K562 (cell line): Measurements from ENCODE around the gene B3GAT2. TPM values are rescaled to one million over a fixed set of nuclear protein-coding genes. Genes with fewer than 3 reads are reported as not detected.

Source experiments
- ATAC-seq: fragments of 200-7000 bp; cut with Tn5 transposase; 3 replicates; pipeline ENCODE4 v1.9.1; 2020; ENCODE audit warnings: moderate library complexity
- BruUV-seq: library from RNA; stranded (reverse); fragments of 400-500 nt; replicated peaks from 2 replicates; lab custom pipeline; 2021; lab: Mats Ljungman, UMichigan
- CTCF ChIA-PET: fragments of 300-600 bp; formaldehyde crosslinking; extraction: SDS; loops from one replicate; lab custom pipeline; 2021; ENCODE audit warnings: low intra/inter-chr PET ratio; lab: Yijun Ruan, JAX
- POLR2A ChIA-PET: fragments of 300-600, 350-650 bp; sonication (Branson Sonifier 250); formaldehyde crosslinking; extraction: SDS; loops from one replicate; lab custom pipeline; 2021; ENCODE audit warnings: antibody characterized with exemption, inconsistent platforms; lab: Yijun Ruan, JAX
- DNase-seq, 4 experiments: peaks; one replicate each; pipeline versions ENCODE4 v3.0.0 to v3.0.0-alpha.2; 2011 to 2018; ENCODE audit warnings: low spot score in 3 of 4, mixed read lengths in 3 of 4; ENCODE audit errors: extremely low read depth in 1 of 4
- FAIRE-seq: peaks from 2 replicates; lab custom pipeline; 2011; peaks lifted over from hg19 to GRCh38; lab: Jason Lieb, UNC
- H2AFZ ChIP-seq: 2 replicates; pipeline ENCODE4 v1.6.0; 2011; ENCODE audit warnings: low read depth, low read length, control low read depth, inconsistent platforms
- H3K27ac ChIP-seq: fragments of 200-600 bp; 3 replicates; pipeline ENCODE4 v1.8.0; 2011; ENCODE audit warnings: low read depth, mild to moderate bottlenecking, control low read depth, inconsistent platforms, low read length, moderate library complexity, mixed read lengths; ENCODE audit errors: extremely low read depth
- H3K27me3 ChIP-seq, 2 experiments: fragments of 300-600 bp in 1 of 2; 2 replicates in 1 of 2; 3 replicates in 1 of 2; pipeline versions ENCODE4 v1.6.0 to v1.8.0; 2011; ENCODE audit warnings: inconsistent platforms in 2 of 2, low read length in 2 of 2, mild to moderate bottlenecking in 1 of 2, mixed read lengths in 1 of 2, moderate library complexity in 1 of 2; ENCODE audit not compliant: control insufficient read depth in 2 of 2, insufficient read depth in 2 of 2
- H3K36me3 ChIP-seq: fragments of 300-600 bp; 3 replicates; pipeline ENCODE4 v1.8.0; 2011; ENCODE audit warnings: mild to moderate bottlenecking, low read length, inconsistent platforms; ENCODE audit not compliant: control insufficient read depth, insufficient read depth
- H3K4me1 ChIP-seq, 2 experiments: fragments of 200-600 bp in 1 of 2; replicated peaks in 1 of 2; 2 replicates in 1 of 2; 3 replicates in 1 of 2; pipeline versions ENCODE4 v1.5.1 to v1.8.0; 2011; ENCODE audit warnings: inconsistent platforms in 2 of 2, low read length in 2 of 2, mild to moderate bottlenecking in 1 of 2, mixed read lengths in 1 of 2, moderate library complexity in 1 of 2; ENCODE audit not compliant: control insufficient read depth in 2 of 2, insufficient read depth in 2 of 2
- H3K4me2 ChIP-seq: 2 replicates; pipeline ENCODE4 v1.6.1; 2011; ENCODE audit warnings: low read length, control low read depth, inconsistent platforms, mixed read lengths; ENCODE audit not compliant: insufficient read depth
- H3K4me3 ChIP-seq: fragments of 200-600 bp; sonication (generic), shearing (Covaris generic); 2 replicates; pipeline ENCODE4 v1.5.1; 2016; ENCODE audit warnings: control low read depth, inconsistent platforms
- H3K79me2 ChIP-seq: fragments of 200-600 bp; 3 replicates; pipeline ENCODE4 v1.8.0; 2011; ENCODE audit warnings: low read length, inconsistent platforms; ENCODE audit not compliant: control insufficient read depth, insufficient read depth
- H3K9ac ChIP-seq, 2 experiments: 2 replicates each; pipeline versions ENCODE4 v1.6.0 to v1.6.1; 2011; ENCODE audit warnings: low read depth in 2 of 2, low read length in 2 of 2, control low read depth in 1 of 2, inconsistent platforms in 1 of 2, mild to moderate bottlenecking in 1 of 2, mixed read lengths in 1 of 2; ENCODE audit not compliant: insufficient read depth in 1 of 2
- H3K9me1 ChIP-seq: one replicate; pipeline ENCODE4 v1.6.0; 2011; ENCODE audit warnings: inconsistent platforms, mild to moderate bottlenecking, low read length, moderate library complexity; ENCODE audit not compliant: control insufficient read depth, insufficient read depth
- H3K9me3 ChIP-seq: replicated peaks from 2 replicates; pipeline ENCODE4 v1.5.1; 2011; ENCODE audit warnings: low read depth, low read length, inconsistent platforms; ENCODE audit not compliant: control insufficient read depth, insufficient read depth
- H4K20me1 ChIP-seq: replicated peaks from 2 replicates; pipeline ENCODE4 v1.6.1; 2011; ENCODE audit warnings: low read length, inconsistent platforms, mixed read lengths; ENCODE audit not compliant: control insufficient read depth, insufficient read depth
- ARHGAP35 ChIP-seq: fragments of 450-650 bp; IDR thresholded peaks from 2 replicates; pipeline ENCODE4 v1.6.1; 2018; ENCODE audit not compliant: partially characterized antibody
- PHTF2 ChIP-seq: fragments of 250-450 bp; sonication (Bioruptor Pico); IDR thresholded peaks from 2 replicates; pipeline ENCODE4 v1.5.0; 2021; ENCODE audit warnings: mild to moderate bottlenecking
- SRSF9 ChIP-seq: fragments of 200-400 bp; formaldehyde crosslinking; IDR thresholded peaks from 2 replicates; pipeline ENCODE4 v1.6.1; 2017; ENCODE audit warnings: low read depth, low read length, borderline replicate concordance
- TFAM ChIP-seq: fragments of 250-450 bp; sonication (Bioruptor Pico); conservative IDR thresholded peaks from 2 replicates; pipeline ENCODE4 v1.5.0; 2021; ENCODE audit warnings: mild to moderate bottlenecking, moderate library complexity
- ZNF75A ChIP-seq: fragments of 450-650 bp; formaldehyde crosslinking; IDR thresholded peaks from 2 replicates; pipeline ENCODE4 v1.4.0; 2020; ENCODE audit warnings: mild to moderate bottlenecking
- WGBS: fragments of 100-300 bp; shearing (Covaris generic); methylation state at CpG from one replicate; pipeline ENCODE4 v1.1.6; 2016; ENCODE audit warnings: low coverage, mixed read lengths; ENCODE audit not compliant: insufficient coverage; ENCODE audit errors: missing lambda C conversion rate; 5-methylcytosine and 5-hydroxymethylcytosine counted together
- in situ Hi-C: fragments of 300-500 bp; cut with MboI; formaldehyde crosslinking; loops from 4 replicates; pipeline ENCODE4 v1.15.0; 2018; ENCODE audit warnings: inconsistent platforms, mixed read lengths
- intact Hi-C: fragments of 100-400 bp; cut with micrococcal nuclease; formaldehyde crosslinking; loops from 2 replicates; pipeline ENCODE4 v1.14.2; 2022
- polyA plus RNA-seq, 8 experiments: library from polyadenylated mRNA; depleted of rRNA in 4 of 8; stranded (reverse) in 5 of 8; unstranded in 3 of 8; fragments of >200 nt; fragmentation: Nextera tagmentation in 2 of 8; fragmentation: Illumina TruSeq in 1 of 8; extraction: Ambion mirVana in 2 of 8; extraction: Trizol in 1 of 8; gene quantifications; 2 replicates each; pipeline versions ENCODE4 v1.2.1 to v1.2.3, GENCODE V29; 2011 to 2014; ENCODE audit warnings: inconsistent platforms in 1 of 8, missing spikeins in 1 of 8
- total RNA-seq, 7 experiments: library from RNA; depleted of rRNA in 6 of 7; stranded (reverse); fragments of >200 nt in 6 of 7; fragmentation: Illumina TruSeq in 2 of 7; extraction: Trizol in 2 of 7; gene quantifications; 2 replicates each; pipeline versions ENCODE4 v1.2.1 to v1.2.3, GENCODE V29; 2011 to 2021; ENCODE audit warnings: low replicate concordance in 1 of 7
- TF ChIP-seq, protein P1 (sequence below): sonication (generic); formaldehyde crosslinking; IDR thresholded peaks from 2 replicates; pipeline ENCODE4 v1.4.0; 2020; ENCODE audit warnings: mild to moderate bottlenecking, missing genetic modification reagents
- TF ChIP-seq, protein P2 (sequence below): fragments of 450-650 bp; formaldehyde crosslinking; IDR thresholded peaks from 2 replicates; pipeline ENCODE4 v1.4.0; 2022; ENCODE audit warnings: missing genetic modification characterization

B3GAT2 gene
- total and polyA plus RNA-seq, 9 of the 15 experiments (the other 6 are each of a cell fraction or from before 2014, with no cell fraction given), result 0.01 to 0.43 (median 0.04) TPM; not detected in 4

GRCh38 chr6:70843328-70843918 lies 113.4 kb downstream of the B3GAT2 start (continued):
- TF ChIP-seq, protein P1, sequence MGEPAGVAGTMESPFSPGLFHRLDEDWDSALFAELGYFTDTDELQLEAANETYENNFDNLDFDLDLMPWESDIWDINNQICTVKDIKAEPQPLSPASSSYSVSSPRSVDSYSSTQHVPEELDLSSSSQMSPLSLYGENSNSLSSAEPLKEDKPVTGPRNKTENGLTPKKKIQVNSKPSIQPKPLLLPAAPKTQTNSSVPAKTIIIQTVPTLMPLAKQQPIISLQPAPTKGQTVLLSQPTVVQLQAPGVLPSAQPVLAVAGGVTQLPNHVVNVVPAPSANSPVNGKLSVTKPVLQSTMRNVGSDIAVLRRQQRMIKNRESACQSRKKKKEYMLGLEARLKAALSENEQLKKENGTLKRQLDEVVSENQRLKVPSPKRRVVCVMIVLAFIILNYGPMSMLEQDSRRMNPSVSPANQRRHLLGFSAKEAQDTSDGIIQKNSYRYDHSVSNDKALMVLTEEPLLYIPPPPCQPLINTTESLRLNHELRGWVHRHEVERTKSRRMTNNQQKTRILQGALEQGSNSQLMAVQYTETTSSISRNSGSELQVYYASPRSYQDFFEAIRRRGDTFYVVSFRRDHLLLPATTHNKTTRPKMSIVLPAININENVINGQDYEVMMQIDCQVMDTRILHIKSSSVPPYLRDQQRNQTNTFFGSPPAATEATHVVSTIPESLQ (CRISPR knock-in tag), result no peak
- TF ChIP-seq PHTF2 (CRISPR knock-in tag), result no peak
- TF ChIP-seq, protein P2, sequence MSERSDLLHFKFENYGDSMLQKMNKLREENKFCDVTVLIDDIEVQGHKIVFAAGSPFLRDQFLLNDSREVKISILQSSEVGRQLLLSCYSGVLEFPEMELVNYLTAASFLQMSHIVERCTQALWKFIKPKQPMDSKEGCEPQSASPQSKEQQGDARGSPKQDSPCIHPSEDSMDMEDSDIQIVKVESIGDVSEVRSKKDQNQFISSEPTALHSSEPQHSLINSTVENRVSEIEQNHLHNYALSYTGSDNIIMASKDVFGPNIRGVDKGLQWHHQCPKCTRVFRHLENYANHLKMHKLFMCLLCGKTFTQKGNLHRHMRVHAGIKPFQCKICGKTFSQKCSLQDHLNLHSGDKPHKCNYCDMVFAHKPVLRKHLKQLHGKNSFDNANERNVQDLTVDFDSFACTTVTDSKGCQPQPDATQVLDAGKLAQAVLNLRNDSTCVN (CRISPR knock-in tag), result no peak

GRCh38 chr6:70842541-70842940 lies 114.3 kb downstream of the B3GAT2 start:
- Histone ChIP-seq H2AFZ (no peak overlapping the region), H3K27ac (no peak overlapping the region), H3K4me2 (no peak overlapping the region), H3K4me3 (no peak overlapping the region), H4K20me1 (peaks cover 2% of the 10 kb centered on the region; the same call in 1 of the 2 replicates), H3K9ac (no peak overlapping the region), H3K9me3 (no peaks in the 10 kb centered on the region), H3K9me1 (no peaks in the 10 kb centered on the region), H3K36me3 (no peaks in the 10 kb centered on the region), H3K4me1 (peaks cover 0 to 6% of the 10 kb centered on the region in 2 experiments; a peak in 2 of 5 replicates), H3K27me3 (no peaks in the 10 kb centered on the region), H3K79me2 (no peaks in the 10 kb centered on the region)
- WGBS, result 29% methylated on average over 8 of the region's 8 CpGs
- no peak for ATAC-seq
- DNase-seq, result no peak
- in situ Hi-C loops, result no loop called here
- intact Hi-C loops, result no loop called here
- TF ChIP-seq TFAM, result no peak
- TF ChIP-seq ZNF75A (CRISPR knock-in tag), result no peak
- TF ChIP-seq SRSF9, result no peak
- TF ChIP-seq ARHGAP35, result no peak
- CTCF ChIA-PET, result no interaction called here
- POLR2A ChIA-PET, result interaction anchor here (0.6 to 0.8 kb wide), 2 partner anchors 91 to 1167 kb away, joined by 3 read pairs; no protein-coding TSS in a partner anchor
- FAIRE-seq, result no peak
- no TSS peak for BruUV-seq
